Mesothelial cell of epicardium (in vitro differentiated cells): ENCODE results near the gene GNA14. TPM values are rescaled to one million over a fixed set of nuclear protein-coding genes. Genes with fewer than 3 reads are reported as not detected.
A peak's percentile ranks its signal among the peaks of the same experiment; 100 is the strongest.

ENCODE experiments used
- DNase-seq, 2 experiments: peaks; one replicate each; pipeline ENCODE4 v3.0.0; 2021; ENCODE audit warnings: low spot score in 2 of 2; ENCODE audit not compliant: unreplicated experiment in 2 of 2
- H3K27ac Mint-ChIP-seq: 2 replicates; pipeline ENCODE4 v1.8.0; 2021; ENCODE audit warnings: mixed read lengths
- H3K27me3 Mint-ChIP-seq: 2 replicates; pipeline ENCODE4 v1.8.0; 2021; ENCODE audit warnings: low read depth, mixed read lengths
- H3K36me3 Mint-ChIP-seq: 2 replicates; pipeline ENCODE4 v1.8.0; 2021; ENCODE audit warnings: mixed read lengths
- H3K4me1 Mint-ChIP-seq: 2 replicates; pipeline ENCODE4 v1.8.0; 2021; ENCODE audit warnings: mixed read lengths
- H3K4me3 Mint-ChIP-seq: 2 replicates; pipeline ENCODE4 v1.8.0; 2021; ENCODE audit warnings: mild to moderate bottlenecking, moderate library complexity, mixed read lengths
- H3K9me3 Mint-ChIP-seq: 2 replicates; pipeline ENCODE4 v1.8.0; 2021; ENCODE audit warnings: mixed read lengths
- CTCF ChIP-seq: fragments of 200-600 bp; sonication (generic); IDR thresholded peaks from one replicate; pipeline ENCODE4 v1.5.0; 2021; ENCODE audit warnings: antibody characterized with exemption; ENCODE audit not compliant: unreplicated experiment
- total RNA-seq: library from RNA; stranded (reverse); gene quantifications from 3 replicates; pipeline ENCODE4 v1.2.1, GENCODE V29; 2021

Gene GNA14
- total RNA-seq, 1 donor from 2014 or later = 0.22 TPM

DNA sequence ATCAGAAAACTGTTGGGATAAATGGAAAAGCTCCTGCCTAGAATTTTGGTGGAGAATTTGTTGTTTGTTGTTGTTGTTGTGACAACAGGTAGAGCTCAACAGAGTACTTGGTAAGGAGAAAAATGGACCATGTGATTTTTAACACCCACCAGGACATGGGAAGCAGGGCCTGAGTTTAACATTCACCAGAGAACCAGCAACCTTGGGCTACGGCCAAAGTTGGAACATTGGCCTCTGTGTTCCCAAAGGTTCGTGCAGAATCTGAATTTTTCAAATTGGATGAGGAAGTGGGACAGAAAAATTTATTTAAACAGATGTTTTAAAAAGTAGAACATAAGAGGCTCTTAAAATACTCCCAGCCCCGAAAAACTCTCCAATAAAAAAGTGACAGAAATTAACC is 127.0 kb downstream of the GNA14 start:
- H3K4me1 Mint-ChIP-seq = peaks cover 22% of the 10 kb centered on the region
- H3K27ac Mint-ChIP-seq = no peak overlapping the region
- DNase-seq = no peak
- no peaks in the 10 kb centered on the region for H3K27me3 Mint-ChIP-seq
- no peak overlapping the region for H3K4me3 Mint-ChIP-seq
- H3K9me3 Mint-ChIP-seq = peaks cover 1% of the 10 kb centered on the region
- no peaks in the 10 kb centered on the region for H3K36me3 Mint-ChIP-seq
- no peak for TF ChIP-seq CTCF

GRCh38 chr9:77518688-77519087 is 129.4 kb downstream of the GNA14 start:
- no peaks in the 10 kb centered on the region for H3K9me3 Mint-ChIP-seq
- no peak overlapping the region for H3K4me3 Mint-ChIP-seq
- peaks cover 14% of the 10 kb centered on the region for H3K4me1 Mint-ChIP-seq
- no peaks in the 10 kb centered on the region for H3K36me3 Mint-ChIP-seq
- DNase-seq = no peak
- no peak overlapping the region for H3K27ac Mint-ChIP-seq
- H3K27me3 Mint-ChIP-seq = no peaks in the 10 kb centered on the region
- TF ChIP-seq CTCF = no peak

DNA sequence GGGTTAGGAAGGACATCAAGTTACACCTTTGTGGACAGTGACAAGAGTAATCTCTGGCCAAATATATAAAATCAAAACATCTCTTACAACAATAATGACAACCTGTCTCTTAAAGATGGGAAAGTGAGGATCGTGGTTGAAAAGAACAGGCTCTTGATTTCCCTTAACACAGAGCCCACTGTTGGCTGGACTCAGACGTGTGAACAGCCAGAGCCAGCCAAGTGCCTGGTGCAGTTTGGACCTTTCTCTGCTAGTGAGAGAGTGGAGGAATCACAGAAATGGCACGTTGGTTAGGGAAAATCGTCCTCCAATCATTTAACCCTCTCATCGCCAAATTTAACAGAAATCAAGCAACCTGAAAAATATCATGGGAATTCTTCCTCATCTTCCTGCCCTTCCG is 131.3 kb downstream of the GNA14 start:
- DNase-seq = no peak
- peaks cover 28% of the 10 kb centered on the region for H3K4me1 Mint-ChIP-seq
- no peaks in the 10 kb centered on the region for H3K9me3 Mint-ChIP-seq
- no peak overlapping the region for H3K27ac Mint-ChIP-seq
- H3K27me3 Mint-ChIP-seq = no peaks in the 10 kb centered on the region
- no peaks in the 10 kb centered on the region for H3K36me3 Mint-ChIP-seq
- no peak overlapping the region for H3K4me3 Mint-ChIP-seq
- no peak for TF ChIP-seq CTCF

DNA sequence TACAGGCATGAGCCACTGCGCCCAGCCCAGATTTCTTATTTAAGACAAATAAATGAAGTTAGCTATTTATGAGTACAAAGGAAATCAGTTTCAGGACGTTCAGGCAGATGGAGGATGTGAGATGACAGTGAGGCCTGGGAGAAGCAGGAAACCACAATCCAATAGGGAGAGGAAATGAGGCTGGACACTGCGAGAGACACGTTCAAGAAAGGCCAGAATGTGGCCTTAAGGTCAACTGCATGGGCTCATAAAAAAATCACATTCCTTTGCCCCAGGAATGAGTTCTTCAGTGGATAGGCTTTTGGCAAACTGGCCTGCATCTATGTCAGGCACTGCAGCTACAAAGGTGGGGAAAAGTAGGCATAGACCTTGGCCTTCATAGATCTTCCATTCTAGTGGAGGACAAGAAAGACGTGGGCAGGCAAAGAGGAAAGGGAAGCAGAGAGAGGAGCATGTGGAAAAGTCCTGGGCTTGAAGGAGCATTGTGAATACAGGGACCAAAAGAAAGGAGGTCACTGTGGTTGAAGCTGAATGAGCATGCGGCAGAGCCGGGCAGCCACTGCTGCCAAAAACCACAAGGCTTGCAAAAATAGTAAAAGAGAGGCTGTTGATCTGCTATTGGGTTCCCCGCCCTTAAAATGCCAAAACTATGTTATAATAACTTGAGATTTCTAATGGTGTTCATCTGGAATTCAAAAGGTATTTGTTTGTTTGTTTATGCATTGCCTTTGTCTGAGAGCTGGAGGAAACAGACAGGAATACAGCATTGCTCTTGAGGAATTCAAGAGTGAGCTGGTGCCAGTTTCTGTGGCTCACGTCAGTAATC is 133.0 kb downstream of the GNA14 start:
- Mint-ChIP-seq H3K36me3 (no peaks in the 10 kb centered on the region), H3K9me3 (no peaks in the 10 kb centered on the region), H3K4me3 (no peak overlapping the region), H3K27ac (no peak overlapping the region), H3K4me1 (peaks cover 42% of the 10 kb centered on the region), H3K27me3 (no peaks in the 10 kb centered on the region)
- no peak for DNase-seq
- TF ChIP-seq CTCF = no peak

- peaks cover 49% of the 10 kb centered on the region for H3K4me1 Mint-ChIP-seq
- H3K27me3 Mint-ChIP-seq = no peaks in the 10 kb centered on the region
- H3K36me3 Mint-ChIP-seq = no peaks in the 10 kb centered on the region
- no peaks in the 10 kb centered on the region for H3K9me3 Mint-ChIP-seq
- H3K27ac Mint-ChIP-seq = peak overlapping the region; percentile 68
- no peak for TF ChIP-seq CTCF
- H3K4me3 Mint-ChIP-seq = no peak overlapping the region
- no peak for DNase-seq
Measured at GRCh38 chr9:77513457-77513856, 134.7 kb downstream of the GNA14 start.
